Measurements from ENCODE around the gene PABPC1L.

PABPC1L gene

GRCh38 chr20:44928595-44928994 is 18.7 kb downstream of the PABPC1L start:
- peaks cover 0 to 57% of the 10 kb centered on the region in 2 experiments; a peak in 2 of 3 replicates for H3K36me3 ChIP-seq (ENCODE audit: control insufficient read depth in 2 of 2, insufficient read depth in 1 of 2, low read length in 2 of 2)
- TF ChIP-seq, protein P1, sequence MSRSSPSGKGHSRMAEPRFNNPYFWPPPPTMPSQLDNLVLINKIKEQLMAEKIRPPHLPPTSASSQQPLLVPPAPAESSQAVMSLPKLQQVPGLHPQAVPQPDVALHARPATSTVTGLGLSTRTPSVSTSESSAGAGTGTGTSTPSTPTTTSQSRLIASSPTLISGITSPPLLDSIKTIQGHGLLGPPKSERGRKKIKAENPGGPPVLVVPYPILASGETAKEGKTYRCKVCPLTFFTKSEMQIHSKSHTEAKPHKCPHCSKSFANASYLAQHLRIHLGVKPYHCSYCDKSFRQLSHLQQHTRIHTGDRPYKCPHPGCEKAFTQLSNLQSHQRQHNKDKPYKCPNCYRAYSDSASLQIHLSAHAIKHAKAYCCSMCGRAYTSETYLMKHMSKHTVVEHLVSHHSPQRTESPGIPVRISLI (tag by site-specific recombination; IDR thresholded peaks at IDR 0.05): 0 out of 2 replicates have a peak, but pooled peaks have one; percentile 11
- TF ChIP-seq GLI2 (tag by site-specific recombination; IDR thresholded peaks at IDR 0.05; ENCODE audit: borderline replicate concordance, low read depth): no peak
- no peaks in the 10 kb centered on the region for H3K4me1 ChIP-seq (ENCODE audit: control insufficient read depth, insufficient read depth, low read length)
- H3K9me3 ChIP-seq (ENCODE audit: control insufficient read depth, insufficient read depth, low read depth, low read length): no peaks in the 10 kb centered on the region
- ChIA-PET POLR2A (interaction anchor here (0.6 kb wide), 1 partner anchor 910 kb away, joined by 6 read pairs; no protein-coding TSS in a partner anchor), CTCF (no interaction called here)
- H3K4me3 ChIP-seq (ENCODE audit: low read depth, low read length): no peak overlapping the region
- H3K27ac ChIP-seq (ENCODE audit: extremely low read depth, low read depth, low read length): no peak overlapping the region

- CTCF ChIA-PET: no interaction called here
- TF ChIP-seq MZF1 (tag by site-specific recombination; IDR thresholded peaks at IDR 0.05; ENCODE audit: borderline replicate concordance) (no peak), ZBTB8A (tag by site-specific recombination; IDR thresholded peaks at IDR 0.05) (no peak), ZNF449 (tag by site-specific recombination; IDR thresholded peaks at IDR 0.05) (no peak), ZNF112 (tag by site-specific recombination; IDR thresholded peaks at IDR 0.05) (no peak), ZNF16 (tag by site-specific recombination; IDR thresholded peaks at IDR 0.05; ENCODE audit: low read depth) (no peak), BCL11B (tag by site-specific recombination; IDR thresholded peaks at IDR 0.05; ENCODE audit: low read depth) (no peak), FEZF1 (tag by site-specific recombination; IDR thresholded peaks at IDR 0.05) (no peak), ZNF596 (tag by site-specific recombination; IDR thresholded peaks at IDR 0.05) (no peak), ZEB2 (tag by site-specific recombination; IDR thresholded peaks at IDR 0.05) (no peak), ZNF747 (tag by site-specific recombination; IDR thresholded peaks at IDR 0.05) (no peak), KLF16 (tag by site-specific recombination; IDR thresholded peaks at IDR 0.05) (no peak)
- TF ChIP-seq, protein P2, sequence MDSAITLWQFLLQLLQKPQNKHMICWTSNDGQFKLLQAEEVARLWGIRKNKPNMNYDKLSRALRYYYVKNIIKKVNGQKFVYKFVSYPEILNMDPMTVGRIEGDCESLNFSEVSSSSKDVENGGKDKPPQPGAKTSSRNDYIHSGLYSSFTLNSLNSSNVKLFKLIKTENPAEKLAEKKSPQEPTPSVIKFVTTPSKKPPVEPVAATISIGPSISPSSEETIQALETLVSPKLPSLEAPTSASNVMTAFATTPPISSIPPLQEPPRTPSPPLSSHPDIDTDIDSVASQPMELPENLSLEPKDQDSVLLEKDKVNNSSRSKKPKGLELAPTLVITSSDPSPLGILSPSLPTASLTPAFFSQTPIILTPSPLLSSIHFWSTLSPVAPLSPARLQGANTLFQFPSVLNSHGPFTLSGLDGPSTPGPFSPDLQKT (IDR thresholded peaks at IDR 0.05; ENCODE audit: borderline replicate concordance, low read depth, low read length): no peak
- Histone ChIP-seq H3K27ac (ENCODE audit: extremely low read depth, low read depth, low read length) (no peak overlapping the region), H3K36me3 (ENCODE audit: control insufficient read depth in 2 of 2, insufficient read depth in 1 of 2, low read length in 2 of 2) (peaks cover 0 to 56% of the 10 kb centered on the region in 2 experiments; a peak in 2 of 3 replicates), H3K9me3 (ENCODE audit: control insufficient read depth, insufficient read depth, low read depth, low read length) (no peaks in the 10 kb centered on the region), H3K4me3 (ENCODE audit: low read depth, low read length) (no peak overlapping the region), H3K4me1 (ENCODE audit: control insufficient read depth, insufficient read depth, low read length) (no peaks in the 10 kb centered on the region)
- POLR2A ChIA-PET: no interaction called here
These were observed 20.8 kb downstream of the PABPC1L start for GRCh38 chr20:44930517-44931168.

DNA sequence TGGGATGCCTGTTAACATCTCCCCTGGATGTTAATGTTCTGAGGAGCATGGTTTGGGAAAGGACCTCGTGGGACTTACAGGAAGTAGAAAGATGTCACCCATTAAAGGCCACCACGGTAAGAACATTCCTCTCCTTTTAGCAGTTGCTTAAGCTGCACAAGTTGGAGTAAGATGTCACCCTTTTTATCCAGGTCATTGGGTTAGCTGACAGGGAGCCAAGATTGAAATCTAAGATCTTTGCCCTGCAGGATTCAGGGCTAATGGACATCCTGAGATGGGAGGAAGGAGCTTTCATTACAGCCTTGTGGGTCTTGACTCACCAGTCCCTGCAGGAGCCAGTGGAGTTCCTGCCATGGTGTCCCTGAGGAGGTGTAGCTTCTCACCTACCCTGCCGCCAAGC is 22.1 kb downstream of the PABPC1L start:
- CTCF ChIA-PET: interaction anchor here (1.1 kb wide), 1 partner anchor 17 kb away, joined by 3 read pairs; no protein-coding TSS in a partner anchor
- POLR2A ChIA-PET: no interaction called here
- Histone ChIP-seq H3K4me3 (ENCODE audit: low read depth, low read length) (no peak overlapping the region), H3K36me3 (ENCODE audit: control insufficient read depth in 2 of 2, insufficient read depth in 1 of 2, low read length in 2 of 2) (peaks cover 0 to 65% of the 10 kb centered on the region in 2 experiments; a peak in 2 of 3 replicates), H3K4me1 (ENCODE audit: control insufficient read depth, insufficient read depth, low read length) (no peaks in the 10 kb centered on the region), H3K27ac (ENCODE audit: extremely low read depth, low read depth, low read length) (no peak overlapping the region), H3K9me3 (ENCODE audit: control insufficient read depth, insufficient read depth, low read depth, low read length) (no peaks in the 10 kb centered on the region)
- TF ChIP-seq ZNF292 (tag by site-specific recombination; IDR thresholded peaks at IDR 0.05; ENCODE audit: borderline replicate concordance, low read depth) (no peak), GFI1B (tag by site-specific recombination; IDR thresholded peaks at IDR 0.05) (no peak), ZNF157 (tag by site-specific recombination; IDR thresholded peaks at IDR 0.05) (no peak), ZNF211 (tag by site-specific recombination; IDR thresholded peaks at IDR 0.05; ENCODE audit: low read depth) (no peak), SP3 (tag by site-specific recombination; IDR thresholded peaks at IDR 0.05) (no peak), ZNF350 (tag by site-specific recombination; IDR thresholded peaks at IDR 0.05) (no peak), ZNF707 (tag by site-specific recombination; IDR thresholded peaks at IDR 0.05) (no peak), WT1 (tag by site-specific recombination; IDR thresholded peaks at IDR 0.05) (no peak)
- TF ChIP-seq, protein P3, sequence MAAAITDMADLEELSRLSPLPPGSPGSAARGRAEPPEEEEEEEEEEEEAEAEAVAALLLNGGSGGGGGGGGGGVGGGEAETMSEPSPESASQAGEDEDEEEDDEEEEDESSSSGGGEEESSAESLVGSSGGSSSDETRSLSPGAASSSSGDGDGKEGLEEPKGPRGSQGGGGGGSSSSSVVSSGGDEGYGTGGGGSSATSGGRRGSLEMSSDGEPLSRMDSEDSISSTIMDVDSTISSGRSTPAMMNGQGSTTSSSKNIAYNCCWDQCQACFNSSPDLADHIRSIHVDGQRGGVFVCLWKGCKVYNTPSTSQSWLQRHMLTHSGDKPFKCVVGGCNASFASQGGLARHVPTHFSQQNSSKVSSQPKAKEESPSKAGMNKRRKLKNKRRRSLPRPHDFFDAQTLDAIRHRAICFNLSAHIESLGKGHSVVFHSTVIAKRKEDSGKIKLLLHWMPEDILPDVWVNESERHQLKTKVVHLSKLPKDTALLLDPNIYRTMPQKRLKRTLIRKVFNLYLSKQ (tag by site-specific recombination; IDR thresholded peaks at IDR 0.05; ENCODE audit: borderline replicate concordance): no peak
- TF ChIP-seq, protein P4, sequence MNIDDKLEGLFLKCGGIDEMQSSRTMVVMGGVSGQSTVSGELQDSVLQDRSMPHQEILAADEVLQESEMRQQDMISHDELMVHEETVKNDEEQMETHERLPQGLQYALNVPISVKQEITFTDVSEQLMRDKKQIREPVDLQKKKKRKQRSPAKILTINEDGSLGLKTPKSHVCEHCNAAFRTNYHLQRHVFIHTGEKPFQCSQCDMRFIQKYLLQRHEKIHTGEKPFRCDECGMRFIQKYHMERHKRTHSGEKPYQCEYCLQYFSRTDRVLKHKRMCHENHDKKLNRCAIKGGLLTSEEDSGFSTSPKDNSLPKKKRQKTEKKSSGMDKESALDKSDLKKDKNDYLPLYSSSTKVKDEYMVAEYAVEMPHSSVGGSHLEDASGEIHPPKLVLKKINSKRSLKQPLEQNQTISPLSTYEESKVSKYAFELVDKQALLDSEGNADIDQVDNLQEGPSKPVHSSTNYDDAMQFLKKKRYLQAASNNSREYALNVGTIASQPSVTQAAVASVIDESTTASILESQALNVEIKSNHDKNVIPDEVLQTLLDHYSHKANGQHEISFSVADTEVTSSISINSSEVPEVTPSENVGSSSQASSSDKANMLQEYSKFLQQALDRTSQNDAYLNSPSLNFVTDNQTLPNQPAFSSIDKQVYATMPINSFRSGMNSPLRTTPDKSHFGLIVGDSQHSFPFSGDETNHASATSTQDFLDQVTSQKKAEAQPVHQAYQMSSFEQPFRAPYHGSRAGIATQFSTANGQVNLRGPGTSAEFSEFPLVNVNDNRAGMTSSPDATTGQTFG (tag by site-specific recombination; IDR thresholded peaks at IDR 0.05; ENCODE audit: borderline replicate concordance): no peak
